Ishikawa (cell line): ENCODE results near the gene CBLC.

Experiments used
- CEBPB ChIP-seq: IDR thresholded peaks from 2 replicates; pipeline ENCODE4 v1.6.1; 2012
- CREB1 ChIP-seq: IDR thresholded peaks from 2 replicates; pipeline ENCODE4 v1.6.1; 2012; ENCODE audit warnings: low read depth
- EGR1 ChIP-seq: IDR thresholded peaks from 2 replicates; pipeline ENCODE4 v1.6.1; 2012
- EP300 ChIP-seq: IDR thresholded peaks from 2 replicates; pipeline ENCODE4 v1.6.1; 2012; ENCODE audit warnings: borderline replicate concordance
- FOXM1 ChIP-seq: IDR thresholded peaks from 2 replicates; pipeline ENCODE4 v1.6.1; 2012; ENCODE audit warnings: low read depth, borderline replicate concordance
- MAX ChIP-seq: IDR thresholded peaks from 2 replicates; pipeline ENCODE4 v1.6.1; 2012
- NFIC ChIP-seq: IDR thresholded peaks from 2 replicates; pipeline ENCODE4 v1.6.1; 2012
- RAD21 ChIP-seq: IDR thresholded peaks from 2 replicates; pipeline ENCODE4 v1.6.1; 2012; ENCODE audit warnings: low read depth
- TAF1 ChIP-seq: IDR thresholded peaks from 2 replicates; pipeline ENCODE4 v1.6.1; 2012; ENCODE audit warnings: low read depth, mild to moderate bottlenecking
- TCF12 ChIP-seq: IDR thresholded peaks from 2 replicates; pipeline ENCODE4 v1.6.1; 2012; ENCODE audit warnings: low read depth
- TEAD4 ChIP-seq: IDR thresholded peaks from 2 replicates; pipeline ENCODE4 v1.6.1; 2012
- USF1 ChIP-seq: IDR thresholded peaks from 2 replicates; pipeline ENCODE4 v1.6.1; 2012
- YY1 ChIP-seq: IDR thresholded peaks from 2 replicates; pipeline ENCODE4 v1.6.1; 2012; ENCODE audit warnings: low read depth
- ZBTB7A ChIP-seq: IDR thresholded peaks from 2 replicates; pipeline ENCODE4 v1.6.1; 2012; ENCODE audit warnings: low read depth
- TF ChIP-seq, protein P1 (sequence below): IDR thresholded peaks from 2 replicates; pipeline ENCODE4 v1.6.1; 2012; ENCODE audit warnings: low read depth, mild to moderate bottlenecking

The CBLC gene

DNA sequence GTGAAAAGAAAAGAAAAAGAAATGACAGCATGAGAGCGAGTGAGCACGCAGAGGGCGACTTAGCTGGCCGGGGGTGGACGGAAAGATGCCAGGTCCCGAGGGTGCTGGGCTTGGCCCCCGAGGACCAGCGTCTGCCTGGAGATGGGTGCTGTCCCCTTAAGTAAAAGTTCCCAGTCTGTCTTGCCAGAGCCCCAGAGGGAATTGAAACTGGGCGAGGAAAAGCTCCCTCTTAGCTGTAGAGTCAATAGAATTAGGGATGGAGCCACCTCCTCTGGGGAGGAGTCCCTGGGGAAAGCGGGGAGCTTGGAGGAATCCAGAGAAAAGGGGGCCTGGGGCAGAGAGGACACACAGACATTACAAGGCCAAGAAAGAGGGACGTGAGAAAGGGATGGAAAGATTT lies 44.5 kb downstream of the CBLC start:
- TF ChIP-seq USF1: no peak
- TF ChIP-seq TAF1: no peak
- TF ChIP-seq CEBPB: no peak
- no peak for TF ChIP-seq MAX
- no peak for TF ChIP-seq EGR1
- no peak for TF ChIP-seq CREB1
- TF ChIP-seq EP300: no peak
- no peak for TF ChIP-seq TEAD4
- TF ChIP-seq RAD21: no peak
- no peak for TF ChIP-seq YY1
- no peak for TF ChIP-seq NFIC
- TF ChIP-seq, protein P1, sequence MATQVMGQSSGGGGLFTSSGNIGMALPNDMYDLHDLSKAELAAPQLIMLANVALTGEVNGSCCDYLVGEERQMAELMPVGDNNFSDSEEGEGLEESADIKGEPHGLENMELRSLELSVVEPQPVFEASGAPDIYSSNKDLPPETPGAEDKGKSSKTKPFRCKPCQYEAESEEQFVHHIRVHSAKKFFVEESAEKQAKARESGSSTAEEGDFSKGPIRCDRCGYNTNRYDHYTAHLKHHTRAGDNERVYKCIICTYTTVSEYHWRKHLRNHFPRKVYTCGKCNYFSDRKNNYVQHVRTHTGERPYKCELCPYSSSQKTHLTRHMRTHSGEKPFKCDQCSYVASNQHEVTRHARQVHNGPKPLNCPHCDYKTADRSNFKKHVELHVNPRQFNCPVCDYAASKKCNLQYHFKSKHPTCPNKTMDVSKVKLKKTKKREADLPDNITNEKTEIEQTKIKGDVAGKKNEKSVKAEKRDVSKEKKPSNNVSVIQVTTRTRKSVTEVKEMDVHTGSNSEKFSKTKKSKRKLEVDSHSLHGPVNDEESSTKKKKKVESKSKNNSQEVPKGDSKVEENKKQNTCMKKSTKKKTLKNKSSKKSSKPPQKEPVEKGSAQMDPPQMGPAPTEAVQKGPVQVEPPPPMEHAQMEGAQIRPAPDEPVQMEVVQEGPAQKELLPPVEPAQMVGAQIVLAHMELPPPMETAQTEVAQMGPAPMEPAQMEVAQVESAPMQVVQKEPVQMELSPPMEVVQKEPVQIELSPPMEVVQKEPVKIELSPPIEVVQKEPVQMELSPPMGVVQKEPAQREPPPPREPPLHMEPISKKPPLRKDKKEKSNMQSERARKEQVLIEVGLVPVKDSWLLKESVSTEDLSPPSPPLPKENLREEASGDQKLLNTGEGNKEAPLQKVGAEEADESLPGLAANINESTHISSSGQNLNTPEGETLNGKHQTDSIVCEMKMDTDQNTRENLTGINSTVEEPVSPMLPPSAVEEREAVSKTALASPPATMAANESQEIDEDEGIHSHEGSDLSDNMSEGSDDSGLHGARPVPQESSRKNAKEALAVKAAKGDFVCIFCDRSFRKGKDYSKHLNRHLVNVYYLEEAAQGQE: no peak
- TF ChIP-seq ZBTB7A: no peak
- no peak for TF ChIP-seq FOXM1
- TF ChIP-seq TCF12: no peak

GRCh38 chr19:44822670-44823372 lies 45.1 kb downstream of the CBLC start:
- no peak for TF ChIP-seq RAD21
- TF ChIP-seq MAX: no peak
- no peak for TF ChIP-seq FOXM1
- TF ChIP-seq, protein P1: no peak
- no peak for TF ChIP-seq TCF12
- no peak for TF ChIP-seq TEAD4
- TF ChIP-seq USF1: no peak

DNA sequence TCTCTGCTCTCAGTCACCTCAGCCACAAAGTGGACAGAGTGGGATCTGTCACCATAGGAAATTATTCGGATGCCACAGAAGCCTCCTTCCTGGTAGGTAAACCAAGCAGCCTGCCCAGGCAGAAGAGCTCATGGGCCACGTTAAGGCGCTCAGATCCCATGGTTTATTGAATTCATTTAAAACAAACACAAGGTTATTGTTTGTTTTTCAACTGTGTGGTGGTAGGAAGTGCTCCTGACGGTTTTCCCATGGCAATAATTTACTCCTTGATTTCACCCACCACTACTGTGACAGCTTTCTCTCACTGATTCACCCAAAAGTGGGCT lies 45.6 kb downstream of the CBLC start:
- TF ChIP-seq EGR1 (no peak), MAX (no peak), FOXM1 (no peak), EP300 (no peak), USF1 (no peak), CEBPB (no peak), TAF1 (no peak), RAD21 (no peak), CREB1 (no peak)

DNA sequence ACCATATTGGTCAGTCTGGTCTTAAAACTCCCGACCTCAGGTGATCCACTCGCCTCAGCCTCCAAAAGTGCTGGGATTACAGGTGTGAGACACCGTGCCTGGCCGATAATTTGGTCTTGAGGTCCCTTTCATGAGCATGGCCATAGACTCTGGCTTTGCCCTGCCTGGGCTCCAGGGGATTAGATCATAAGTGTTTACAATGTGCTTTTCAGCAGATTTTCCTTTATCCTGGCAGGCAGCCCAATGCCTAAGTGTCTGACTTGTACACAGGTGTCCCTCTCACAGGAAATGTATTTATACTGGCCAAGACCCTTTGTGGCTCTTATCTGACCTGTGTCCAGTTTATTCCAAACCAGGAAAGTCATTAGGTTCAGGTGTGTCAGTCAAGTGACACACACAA lies 47.1 kb downstream of the CBLC start:
- TF ChIP-seq, protein P1: no peak
